OCI-LY3 (cell line): ENCODE data around the gene CAMTA1.

Experiments
- CTCF ChIP-seq: fragments of 200-600, 300-600 bp; sonication (generic); IDR thresholded peaks from 2 replicates; pipeline ENCODE4 v1.5.1; 2014; ENCODE audit warnings: antibody characterized with exemption, low read length, low read depth
- EZH2phosphoT487 ChIP-seq: fragments of 200-600 bp; shearing (Covaris generic); IDR thresholded peaks from 2 replicates; pipeline ENCODE4 v1.6.1; 2018; ENCODE audit warnings: antibody characterized with exemption, mixed run types, low read depth

GRCh38 chr1:7178741-7179140 is 393.5 kb downstream of the CAMTA1 start:
- TF ChIP-seq CTCF = no peak
- no peak for TF ChIP-seq EZH2phosphoT487
